H1 (cell line): ENCODE measurements around the gene OR13C9. TPM values are rescaled to one million over a fixed set of nuclear protein-coding genes. Genes with fewer than 3 reads are reported as not detected.

ENCODE experiments used
- CTCF ChIA-PET: fragments of 300-600 bp; sonication (Branson Sonifier 250); formaldehyde crosslinking; loops from one replicate; lab custom pipeline; 2021; ENCODE audit not compliant: partially characterized antibody; lab: Charles Lee
- POLR2A ChIA-PET: fragments of 300-600 bp; sonication (Branson Sonifier 250); formaldehyde crosslinking; loops from one replicate; lab custom pipeline; 2021; ENCODE audit warnings: inconsistent platforms; ENCODE audit not compliant: partially characterized antibody; lab: Charles Lee
- DNase-seq, 2 experiments: peaks; one replicate each; pipeline versions ENCODE4 v3.0.0 to v3.0.0-alpha.2; 2010 to 2022; ENCODE audit warnings: low spot score in 2 of 2, low read depth in 1 of 2, mixed read lengths in 1 of 2
- FAIRE-seq: peaks from 2 replicates; lab custom pipeline; 2011; peaks lifted over from hg19 to GRCh38; lab: Jason Lieb, UNC
- H2AFZ ChIP-seq: 2 replicates; pipeline ENCODE4 v1.8.1; 2012; ENCODE audit warnings: low read length, inconsistent platforms
- H2AK5ac ChIP-seq: 2 replicates; pipeline ENCODE4 v1.6.1; 2013; ENCODE audit warnings: low read depth, low read length
- H2BK120ac ChIP-seq: replicated peaks from 2 replicates; pipeline ENCODE3; 2013; ENCODE audit warnings: low read depth, low read length, inconsistent platforms
- H2BK12ac ChIP-seq: 2 replicates; pipeline ENCODE4 v1.6.1; 2013; ENCODE audit warnings: low read depth, low read length
- H2BK15ac ChIP-seq: 2 replicates; pipeline ENCODE4 v1.6.1; 2013; ENCODE audit warnings: low read length
- H2BK20ac ChIP-seq: 2 replicates; pipeline ENCODE4 v1.6.1; 2013; ENCODE audit warnings: low read length
- H2BK5ac ChIP-seq: 2 replicates; pipeline ENCODE4 v1.6.1; 2013; ENCODE audit warnings: low read depth, low read length
- H3K14ac ChIP-seq: 2 replicates; pipeline ENCODE4 v1.6.1; 2013; ENCODE audit warnings: inconsistent platforms; ENCODE audit not compliant: insufficient read length
- H3K18ac ChIP-seq: 2 replicates; pipeline ENCODE4 v1.6.1; 2013; ENCODE audit warnings: low read length; ENCODE audit errors: extremely low read depth
- H3K23ac ChIP-seq: 2 replicates; pipeline ENCODE4 v1.6.1; 2013; ENCODE audit warnings: inconsistent platforms; ENCODE audit not compliant: insufficient read length
- H3K23me2 ChIP-seq: 2 replicates; pipeline ENCODE4 v1.6.1; 2013; ENCODE audit warnings: low read depth, low read length
- H3K27ac ChIP-seq: 2 replicates; pipeline ENCODE4 v1.6.1; 2011; ENCODE audit warnings: low read depth, low read length, inconsistent platforms
- H3K27me3 ChIP-seq, 4 experiments: replicated peaks in 1 of 4; 1 replicate in 1 of 4; 2 replicates in 3 of 4; pipeline versions ENCODE4 v1.6.1 to v1.8.1; 2011 to 2013; ENCODE audit warnings: low read length in 3 of 4, mild to moderate bottlenecking in 3 of 4, inconsistent platforms in 2 of 4, mixed read lengths in 2 of 4, moderate library complexity in 1 of 4; ENCODE audit not compliant: control insufficient read depth in 3 of 4, insufficient read depth in 3 of 4; ENCODE audit errors: extremely low read depth in 1 of 4
- H3K36me3 ChIP-seq, 4 experiments: 2 replicates each; pipeline versions ENCODE4 v1.6.1 to v1.8.1; 2011 to 2013; ENCODE audit warnings: mild to moderate bottlenecking in 4 of 4, low read length in 3 of 4, moderate library complexity in 2 of 4, control low read depth in 1 of 4, inconsistent platforms in 1 of 4; ENCODE audit not compliant: insufficient read depth in 4 of 4, control insufficient read depth in 2 of 4
- H3K4ac ChIP-seq: replicated peaks from 2 replicates; pipeline ENCODE3; 2013; ENCODE audit warnings: low read length, low read depth, mixed read lengths, inconsistent platforms; ENCODE audit not compliant: insufficient read length
- H3K4me1 ChIP-seq, 4 experiments: replicated peaks in 1 of 4; 1 replicate in 1 of 4; 2 replicates in 3 of 4; pipeline versions ENCODE4 v1.6.1 to v1.8.1; 2011 to 2013; ENCODE audit warnings: low read length in 3 of 4, inconsistent platforms in 2 of 4, mixed read lengths in 1 of 4; ENCODE audit not compliant: insufficient read depth in 4 of 4, control insufficient read depth in 3 of 4
- H3K4me2 ChIP-seq, 2 experiments: 2 replicates each; pipeline versions ENCODE4 v1.6.1 to v1.8.1; 2011 to 2013; ENCODE audit warnings: low read depth in 2 of 2, low read length in 2 of 2, control low read depth in 1 of 2, inconsistent platforms in 1 of 2, mild to moderate bottlenecking in 1 of 2; ENCODE audit not compliant: insufficient read depth in 1 of 2
- H3K4me3 ChIP-seq, 4 experiments: fragments of 200-600, 300-600 bp in 1 of 4; sonication (generic), shearing (Covaris generic), sonication (Bioruptor Twin) in 1 of 4; 2 replicates each; pipeline versions ENCODE4 v1.5.1 to v1.8.1; 2011 to 2016; ENCODE audit warnings: low read length in 4 of 4, low read depth in 3 of 4, control low read depth in 2 of 4, inconsistent platforms in 2 of 4, mild to moderate bottlenecking in 2 of 4, mixed read lengths in 1 of 4, moderate library complexity in 1 of 4; ENCODE audit not compliant: insufficient read depth in 2 of 4; ENCODE audit errors: extremely low read depth in 1 of 4
- H3K56ac ChIP-seq: replicated peaks from 2 replicates; pipeline ENCODE3; 2013; ENCODE audit warnings: low read depth, mild to moderate bottlenecking, mixed read lengths, low read length, inconsistent platforms; ENCODE audit not compliant: insufficient read length
- H3K79me1 ChIP-seq: 2 replicates; pipeline ENCODE4 v1.6.1; 2013; ENCODE audit warnings: low read depth, low read length, control low read depth
- H3K79me2 ChIP-seq, 2 experiments: 2 replicates each; pipeline versions ENCODE4 v1.6.1 to v1.8.1; 2012 to 2013; ENCODE audit warnings: low read length in 2 of 2, mild to moderate bottlenecking in 2 of 2, inconsistent platforms in 1 of 2; ENCODE audit not compliant: insufficient read depth in 2 of 2, control insufficient read depth in 1 of 2
- H3K9ac ChIP-seq, 4 experiments: replicated peaks in 1 of 4; 1 replicate in 1 of 4; 2 replicates in 3 of 4; pipeline versions ENCODE4 v1.6.1 to v1.8.1; 2011 to 2013; ENCODE audit warnings: low read depth in 3 of 4, low read length in 3 of 4, control low read depth in 2 of 4, mild to moderate bottlenecking in 2 of 4, moderate library complexity in 2 of 4, inconsistent platforms in 1 of 4; ENCODE audit errors: extremely low read depth in 1 of 4
- H3K9me3 ChIP-seq, 2 experiments: 2 replicates each; pipeline versions ENCODE4 v1.6.1 to v1.8.1; 2012 to 2013; ENCODE audit warnings: mild to moderate bottlenecking in 2 of 2, moderate library complexity in 2 of 2, control low read depth in 1 of 2, inconsistent platforms in 1 of 2, low read depth in 1 of 2, low read length in 1 of 2, mixed read lengths in 1 of 2; ENCODE audit not compliant: insufficient read depth in 2 of 2
- H4K20me1 ChIP-seq, 2 experiments: replicated peaks in 1 of 2; 2 replicates each; pipeline versions ENCODE3 to v1.8.1; 2011 to 2013; ENCODE audit warnings: inconsistent platforms in 2 of 2, low read length in 2 of 2, mild to moderate bottlenecking in 1 of 2; ENCODE audit not compliant: insufficient read depth in 2 of 2, control insufficient read depth in 1 of 2
- H4K5ac ChIP-seq: 2 replicates; pipeline ENCODE4 v1.6.1; 2013; ENCODE audit warnings: low read length, low read depth, mixed read lengths, inconsistent platforms; ENCODE audit not compliant: insufficient read length
- H4K8ac ChIP-seq: 2 replicates; pipeline ENCODE4 v1.8.0; 2013; ENCODE audit warnings: mild to moderate bottlenecking, moderate library complexity, low read length, inconsistent platforms; ENCODE audit not compliant: insufficient read depth; ENCODE audit errors: extremely low read depth
- H4K91ac ChIP-seq: replicated peaks from 2 replicates; pipeline ENCODE3; 2013; ENCODE audit warnings: low read length, mixed read lengths, inconsistent platforms; ENCODE audit not compliant: insufficient read length
- BCL11A ChIP-seq, 2 experiments: IDR thresholded peaks; one replicate each; pipeline ENCODE4 v1.6.1; 2011; ENCODE audit warnings: low read depth in 2 of 2, low read length in 2 of 2, mild to moderate bottlenecking in 2 of 2
- RAD21 ChIP-seq, 2 experiments: IDR thresholded peaks in 1 of 2; conservative IDR thresholded peaks in 1 of 2; 2 replicates each; pipeline ENCODE4 v1.6.1; 2011; ENCODE audit warnings: low read depth in 2 of 2, low read length in 2 of 2, improper control_type of control experiment in 1 of 2, inconsistent platforms in 1 of 2, mild to moderate bottlenecking in 1 of 2, moderate library complexity in 1 of 2
- SP2 ChIP-seq: IDR thresholded peaks from 2 replicates; pipeline ENCODE4 v1.6.1; 2012; ENCODE audit warnings: mild to moderate bottlenecking, low read length, inconsistent platforms
- WGBS, 2 experiments: shearing (Covaris generic) in 1 of 2; methylation state at CpG; one replicate each; pipeline versions ENCODE4 v1.1.6 to v1.1.7; 2013 to 2015; ENCODE audit warnings: low lambda C conversion rate in 2 of 2, mixed read lengths in 2 of 2, inconsistent platforms in 1 of 2, low coverage in 1 of 2, missing lambda C conversion rate in 1 of 2; ENCODE audit not compliant: insufficient replicate concordance in 2 of 2, insufficient coverage in 1 of 2, insufficient read length in 1 of 2; ENCODE audit errors: extremely low coverage in 1 of 2, missing lambda C conversion rate in 1 of 2; 5-methylcytosine and 5-hydroxymethylcytosine counted together
- polyA plus RNA-seq, 7 experiments: library from polyadenylated mRNA; depleted of rRNA in 3 of 7; stranded (reverse) in 5 of 7; unstranded in 2 of 7; fragments of >200 nt in 5 of 7; fragments of 200-250 nt in 2 of 7; gene quantifications; 1 replicate in 5 of 7; 2 replicates in 1 of 7; 4 replicates in 1 of 7; pipeline versions ENCODE4 v1.2.1 to v1.2.3, GENCODE V29; 2011 to 2013; ENCODE audit warnings: missing spikeins in 2 of 7, mixed read lengths in 2 of 7
- total RNA-seq: library from RNA; stranded (reverse); fragmentation: NEBNext Ultra II Directional; extraction: Animal tissue kit (Norgen Biotek cat#: 25700); gene quantifications from 2 replicates; pipeline ENCODE4 v1.2.1, GENCODE V29; 2021
- TF ChIP-seq, protein P1 (sequence below), 3 experiments: IDR thresholded peaks; 1 replicate in 2 of 3; 2 replicates in 1 of 3; pipeline versions ENCODE4 v1.5.1 to v1.6.1; 2011; ENCODE audit warnings: low read length in 3 of 3, mild to moderate bottlenecking in 3 of 3, inconsistent platforms in 2 of 3, low read depth in 1 of 3, moderate library complexity in 1 of 3; ENCODE audit not compliant: insufficient read depth in 1 of 3; ENCODE audit errors: control extremely low read depth in 1 of 3

Gene OR13C9
- total and polyA plus RNA-seq, 2 of the 8 experiments (the other 6 are each of a cell fraction or from before 2014, with no cell fraction given): not detected

DNA sequence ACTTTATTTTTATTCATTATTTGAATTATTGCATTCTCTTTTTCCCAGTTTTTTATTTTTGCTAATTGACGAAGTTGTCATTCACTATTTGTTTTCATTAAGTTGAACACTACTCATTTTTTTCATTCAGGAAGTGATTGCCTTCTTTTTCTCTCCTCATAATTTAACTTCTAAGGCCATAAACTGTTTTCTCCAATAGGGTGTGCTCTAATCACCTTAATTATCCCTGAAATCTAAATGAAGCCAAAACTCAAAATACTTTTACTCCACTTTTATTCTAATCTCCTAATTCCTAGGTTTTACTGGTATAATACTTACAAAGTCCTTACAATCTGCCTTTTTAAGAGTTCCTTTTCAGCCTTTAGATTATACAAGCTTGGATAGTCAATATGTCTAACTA, 9.7 kb downstream of the OR13C9 start:
- Histone ChIP-seq H3K23me2 (no peaks in the 10 kb centered on the region), H2AFZ (no peak overlapping the region), H3K4me2 (no peak overlapping the region), H3K4ac (no peak overlapping the region), H3K23ac (no peak overlapping the region), H2BK120ac (no peak overlapping the region), H3K14ac (no peak overlapping the region), H2BK5ac (no peak overlapping the region), H4K8ac (no peak overlapping the region), H3K27me3 (no peaks in the 10 kb centered on the region), H3K4me3 (no peak overlapping the region), H3K4me1 (no peaks in the 10 kb centered on the region), H2BK20ac (no peak overlapping the region), H3K9me3 (no peaks in the 10 kb centered on the region), H3K79me2 (no peaks in the 10 kb centered on the region), H2BK15ac (no peak overlapping the region), H4K91ac (no peak overlapping the region), H4K5ac (no peak overlapping the region), H4K20me1 (no peaks in the 10 kb centered on the region), H3K56ac (no peak overlapping the region), H2BK12ac (no peak overlapping the region), H3K9ac (no peak overlapping the region), H3K36me3 (no peaks in the 10 kb centered on the region), H2AK5ac (no peak overlapping the region), H3K79me1 (no peaks in the 10 kb centered on the region), H3K27ac (no peak overlapping the region), H3K18ac (no peak overlapping the region)
- TF ChIP-seq, protein P1, sequence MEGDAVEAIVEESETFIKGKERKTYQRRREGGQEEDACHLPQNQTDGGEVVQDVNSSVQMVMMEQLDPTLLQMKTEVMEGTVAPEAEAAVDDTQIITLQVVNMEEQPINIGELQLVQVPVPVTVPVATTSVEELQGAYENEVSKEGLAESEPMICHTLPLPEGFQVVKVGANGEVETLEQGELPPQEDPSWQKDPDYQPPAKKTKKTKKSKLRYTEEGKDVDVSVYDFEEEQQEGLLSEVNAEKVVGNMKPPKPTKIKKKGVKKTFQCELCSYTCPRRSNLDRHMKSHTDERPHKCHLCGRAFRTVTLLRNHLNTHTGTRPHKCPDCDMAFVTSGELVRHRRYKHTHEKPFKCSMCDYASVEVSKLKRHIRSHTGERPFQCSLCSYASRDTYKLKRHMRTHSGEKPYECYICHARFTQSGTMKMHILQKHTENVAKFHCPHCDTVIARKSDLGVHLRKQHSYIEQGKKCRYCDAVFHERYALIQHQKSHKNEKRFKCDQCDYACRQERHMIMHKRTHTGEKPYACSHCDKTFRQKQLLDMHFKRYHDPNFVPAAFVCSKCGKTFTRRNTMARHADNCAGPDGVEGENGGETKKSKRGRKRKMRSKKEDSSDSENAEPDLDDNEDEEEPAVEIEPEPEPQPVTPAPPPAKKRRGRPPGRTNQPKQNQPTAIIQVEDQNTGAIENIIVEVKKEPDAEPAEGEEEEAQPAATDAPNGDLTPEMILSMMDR (IDR thresholded peaks at IDR 0.05; ENCODE audit: control extremely low read depth in 1 of 3, insufficient read depth in 1 of 3, low read depth in 1 of 3, low read length in 3 of 3): peak in 1 of 3 experiments; percentile 25; a peak in 2 of 4 replicates
- TF ChIP-seq RAD21 (IDR thresholded peaks at IDR 0.05 in 1 of 2, conservative IDR thresholded peaks at IDR 0.05 in 1 of 2; ENCODE audit: low read depth in 2 of 2, low read length in 2 of 2) (peak in 1 of 2 experiments; percentile 34; a peak in 3 of 4 replicates), BCL11A (IDR thresholded peaks at IDR 0.05; ENCODE audit: low read depth in 2 of 2, low read length in 2 of 2) (no peak), SP2 (no peak)
- POLR2A ChIA-PET: no interaction called here
- FAIRE-seq (no peak), DNase-seq (no peak)
- 60% methylated on average over 1 of the region's 1 CpG; no CpG with 5 or more reads in 1 of the 2 experiments for WGBS, 2 experiments
- CTCF ChIA-PET: no interaction called here
